ENCODE results near the gene SLFN12.
"Not testable (repeated sequence)": the region's sequence is repeated elsewhere in the genome, so short reads cannot be mapped to it uniquely, and the experiment has no call there.

The SLFN12 gene

DNA sequence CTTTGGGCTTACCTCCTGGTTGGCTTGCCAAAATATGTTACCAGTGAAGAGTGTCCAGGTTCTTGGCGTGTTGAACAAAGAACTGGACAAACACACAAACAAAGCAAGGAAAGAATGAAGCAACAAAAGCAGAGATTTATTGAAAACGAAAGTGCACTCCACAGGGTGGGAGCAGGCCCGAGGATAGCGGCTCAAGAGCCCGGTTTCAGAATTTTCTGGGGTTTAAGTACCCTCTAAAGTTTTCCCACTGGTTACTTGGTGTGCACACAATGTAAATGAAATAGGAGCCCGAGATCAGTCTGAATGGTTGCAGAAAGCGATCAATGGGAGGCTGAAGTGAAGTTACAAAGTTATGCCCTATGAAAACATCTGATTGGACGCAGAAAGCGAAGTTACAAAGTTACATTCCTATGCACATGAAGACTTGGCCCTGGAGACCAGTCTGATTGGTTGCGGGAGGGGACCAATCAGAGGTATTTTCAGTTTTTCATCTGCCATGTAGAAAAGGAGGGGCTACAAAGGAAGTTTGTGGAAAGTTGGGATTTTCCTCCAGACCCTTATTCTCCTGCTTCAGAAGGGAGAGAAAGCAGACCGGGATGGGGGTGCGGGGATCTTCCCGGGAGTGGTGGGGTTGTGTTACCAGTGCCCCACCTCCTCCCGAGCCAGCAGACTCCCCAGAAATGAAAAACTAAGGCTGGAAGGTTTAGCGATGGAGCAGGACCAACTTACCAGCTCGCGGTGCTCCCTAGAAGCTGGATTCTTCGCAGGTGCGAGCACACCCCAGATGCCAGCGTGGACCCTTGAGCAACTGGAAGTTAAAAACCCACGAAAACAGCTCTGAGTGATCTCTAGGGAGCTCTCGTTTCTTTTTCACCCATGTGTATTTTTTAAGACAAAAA lies at the start of gene SLFN12:
Gene SLFN12, minus strand, starts transcription at position 325 of the 899 bp plus-strand sequence. CDS start 9,472 bp downstream, outside the sequence.
- peak in 7 of 56 donors; percentile 7 to 29 (median 22) for DNase-seq

- DNase-seq = no peak
Measured at GRCh38 chr17:35479271-35479670, 47.0 kb upstream of the SLFN12 start.

DNA sequence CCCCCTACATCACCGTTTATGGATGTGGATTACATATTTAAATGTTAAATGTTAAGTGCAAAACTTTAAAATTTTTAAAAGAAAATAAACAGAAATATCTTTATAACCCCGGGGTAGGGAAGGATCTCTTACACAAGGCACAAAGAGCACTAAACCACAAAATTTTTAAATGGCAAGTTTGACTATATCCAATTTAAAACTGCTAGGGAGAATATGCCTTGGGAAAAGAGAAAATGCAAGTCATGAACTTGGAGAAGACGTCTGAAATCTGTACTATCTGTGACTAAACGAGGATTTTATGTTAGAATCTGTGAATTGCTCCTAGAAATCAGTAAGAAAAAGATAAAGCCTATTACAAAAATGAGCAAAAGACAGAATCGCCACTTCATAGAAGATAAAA lies 44.9 kb upstream of the SLFN12 start:
- no peak for DNase-seq

- no peak for DNase-seq
Measured at GRCh38 chr17:35476283-35476820, 44.1 kb upstream of the SLFN12 start.

DNA sequence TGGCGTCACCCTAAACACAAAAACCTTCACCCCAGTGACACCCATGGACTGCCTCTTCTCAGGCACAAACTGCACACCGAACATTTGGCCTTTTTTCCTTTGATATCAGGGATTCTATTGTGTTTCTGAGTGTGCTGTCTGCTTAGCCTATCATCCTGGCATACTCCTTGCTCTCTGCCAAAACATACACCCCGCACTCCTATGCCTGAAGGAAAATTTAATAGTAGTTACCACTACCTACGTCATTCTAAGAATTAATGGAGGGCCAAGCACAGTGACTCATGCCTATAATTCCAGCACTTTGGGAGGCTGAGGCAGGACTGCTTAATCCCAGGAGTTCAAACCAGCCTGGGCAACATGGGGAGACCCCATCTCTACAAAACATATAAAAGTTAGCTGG lies 36.2 kb upstream of the SLFN12 start:
- no peak for DNase-seq

GRCh38 chr17:35467824-35468223 lies 35.5 kb upstream of the SLFN12 start:
- DNase-seq = no peak

GRCh38 chr17:35460354-35460851 lies 28.1 kb upstream of the SLFN12 start:
- no peak for DNase-seq

- DNase-seq = not testable (repeated sequence)
Measured at GRCh38 chr17:35454035-35454434, 21.7 kb upstream of the SLFN12 start.

GRCh38 chr17:35453171-35453570 lies 20.9 kb upstream of the SLFN12 start:
- no peak for DNase-seq

GRCh38 chr17:35449371-35449931 lies 17.2 kb upstream of the SLFN12 start:
- no peak for DNase-seq

- DNase-seq = no peak
Measured at GRCh38 chr17:35448899-35449227, 16.6 kb upstream of the SLFN12 start.

DNA sequence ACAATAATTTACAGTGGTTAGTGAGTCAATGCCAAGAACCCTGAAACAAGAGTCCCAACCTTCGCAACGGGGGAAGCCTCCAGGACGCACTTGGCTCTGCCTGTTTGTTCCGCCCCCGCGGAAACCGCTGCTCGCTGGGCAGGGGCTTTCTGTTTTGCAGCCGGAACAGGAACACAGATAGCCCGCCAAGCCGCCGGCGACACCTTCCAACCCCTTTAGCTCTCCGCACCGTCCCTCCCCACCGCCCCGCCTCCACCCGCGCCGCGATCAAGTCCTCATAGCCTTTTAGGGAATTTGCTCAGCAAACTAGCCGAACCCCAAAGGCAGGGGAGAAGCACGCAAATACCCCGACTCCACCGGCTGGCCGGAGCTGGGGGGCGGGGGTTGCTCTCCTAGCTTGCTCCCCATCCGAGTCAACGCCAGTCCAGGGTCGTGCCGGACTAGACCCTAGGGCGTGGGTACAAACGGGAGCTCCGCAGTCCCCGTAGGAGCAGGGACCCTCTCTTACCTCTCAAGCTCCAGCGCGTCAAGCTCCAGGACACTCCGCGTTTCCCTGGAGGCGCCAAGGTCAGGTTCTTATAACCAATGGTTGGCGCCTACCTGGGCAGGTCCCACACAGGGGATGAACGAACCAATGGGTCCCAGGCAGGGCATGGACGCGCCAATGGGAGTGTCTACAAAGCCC lies 16.1 kb upstream of the SLFN12 start, which contains the start of gene SLFN13:
Gene SLFN13, minus strand, starts transcription at position 553 of the 685 bp plus-strand sequence. CDS start 3,086 bp downstream, outside the sequence.
- DNase-seq = peak in 4 of 56 donors; percentile 2 to 27 (median 9)

DNA sequence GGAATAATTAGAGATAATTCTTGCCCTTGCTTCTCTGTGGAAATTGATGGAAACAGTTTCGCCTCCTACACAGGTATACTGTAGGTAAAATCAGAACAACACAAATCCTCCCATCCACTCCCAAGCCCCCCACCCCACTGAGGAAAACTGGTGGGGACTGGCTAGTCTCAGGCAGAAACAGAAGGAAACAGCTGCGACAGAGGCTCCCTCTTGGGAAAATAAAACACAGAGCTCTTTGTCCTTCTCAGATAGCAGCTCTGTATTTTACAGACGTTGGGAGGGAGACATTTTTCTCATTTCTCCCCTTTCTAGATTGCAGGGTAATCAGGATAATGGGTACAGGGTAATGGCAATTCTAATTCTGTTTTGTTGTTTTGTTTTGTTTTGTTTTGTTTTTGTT lies 15.2 kb upstream of the SLFN12 start:
- DNase-seq = no peak

DNA sequence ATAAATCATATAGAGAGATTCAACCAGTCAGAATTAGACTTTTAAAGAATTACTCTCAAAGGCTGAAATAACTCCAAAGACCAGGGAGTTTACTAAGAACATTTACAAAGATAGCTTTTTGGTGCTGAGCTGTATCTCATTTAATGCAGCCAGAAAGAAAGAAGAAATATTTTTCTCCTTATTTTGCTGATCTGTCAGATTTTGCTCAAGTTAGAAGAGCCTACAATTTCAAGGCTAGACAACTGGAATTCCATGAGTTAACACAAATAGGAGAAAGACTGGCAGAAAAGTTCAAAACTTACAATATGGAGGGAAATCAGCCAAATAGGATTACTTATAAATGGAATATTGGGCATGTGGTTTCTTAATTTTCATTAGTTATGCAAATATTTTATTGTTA lies 6.1 kb upstream of the SLFN12 start:
- DNase-seq = no peak

DNA sequence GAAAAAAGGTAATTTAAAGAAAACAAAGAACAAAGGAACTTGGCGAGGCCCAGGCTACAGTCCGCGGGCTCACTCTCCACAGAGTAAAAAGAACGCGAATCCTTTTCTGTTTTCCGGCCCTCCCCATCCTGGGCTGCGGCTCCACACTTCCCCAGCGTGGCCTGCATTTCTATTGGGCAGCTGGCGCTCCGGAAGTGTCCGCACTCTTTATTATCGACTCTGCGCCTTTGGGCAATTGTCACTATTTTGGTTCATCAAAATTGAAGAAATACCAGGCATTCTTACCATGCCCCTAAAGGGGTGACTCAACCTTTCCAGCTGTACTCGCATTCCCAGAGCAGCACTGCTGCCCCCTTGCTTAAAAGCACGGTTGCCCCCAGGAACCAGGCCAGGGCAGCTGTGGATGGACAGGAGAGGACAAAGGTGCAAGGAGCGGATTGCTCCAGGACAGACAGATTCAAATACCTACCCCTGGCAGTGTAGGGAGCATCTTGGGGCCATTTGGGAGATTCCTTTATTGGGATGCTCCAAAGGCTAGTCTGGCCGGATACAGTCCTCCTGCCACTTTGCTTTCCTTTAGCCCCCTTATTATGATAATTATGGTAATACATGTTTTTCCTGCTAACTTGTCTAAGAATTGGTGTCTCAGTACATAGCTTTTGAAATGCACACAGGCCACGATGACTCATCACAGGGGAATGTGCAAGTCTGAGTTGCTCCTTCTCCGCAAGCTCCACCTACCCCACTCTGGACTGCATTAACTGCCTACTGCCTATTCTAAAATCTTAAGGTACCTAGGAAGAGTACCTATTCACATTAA lies 985 bp upstream of the SLFN12 start:
- DNase-seq = peak in 3 of 56 donors; percentile 1 to 10 (median 7)

DNA sequence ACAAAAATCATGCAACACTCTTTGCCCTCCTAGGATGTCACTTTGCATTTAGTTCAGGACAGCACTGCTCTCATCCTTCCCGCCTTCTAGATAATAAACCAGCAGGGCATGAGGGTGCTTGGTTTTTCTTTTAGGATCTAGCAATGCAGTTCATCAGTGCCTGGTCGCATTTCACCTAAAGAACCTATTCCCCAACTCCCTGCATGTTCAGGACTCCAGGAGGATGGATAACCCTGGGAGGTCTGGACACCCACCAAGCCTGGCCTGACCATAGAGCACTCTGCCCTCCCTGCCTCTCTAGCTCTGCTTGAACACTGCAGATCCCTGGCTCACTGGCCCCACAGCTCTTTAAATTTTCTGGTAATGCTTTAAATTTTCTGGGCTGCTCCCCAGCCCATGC lies 2.6 kb downstream of the SLFN12 start:
- DNase-seq = no peak

GRCh38 chr17:35428229-35428628 lies 4.1 kb downstream of the SLFN12 start:
- DNase-seq = no peak

DNA sequence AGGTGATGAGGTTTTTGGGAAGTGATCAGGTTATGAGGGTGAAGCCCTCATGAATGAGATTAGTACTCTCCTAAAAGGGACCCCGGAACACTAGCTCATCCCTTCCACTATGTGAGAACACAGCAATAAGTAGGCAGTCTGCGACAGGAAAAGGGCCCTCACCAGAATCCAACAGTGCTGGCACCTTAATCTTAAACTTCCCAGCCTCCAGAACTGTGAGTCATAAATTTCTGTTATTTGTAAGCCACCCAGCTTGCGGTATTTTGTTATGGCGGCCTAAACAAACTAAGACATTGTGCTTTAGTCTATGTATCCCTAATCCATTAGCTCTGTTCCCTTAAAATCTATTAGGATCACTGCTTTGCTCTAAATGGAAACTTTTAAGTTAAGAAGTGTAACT lies 8.5 kb downstream of the SLFN12 start:
- no peak for DNase-seq

- DNase-seq = not testable (repeated sequence)
Measured at GRCh38 chr17:35421069-35421468, 11.2 kb downstream of the SLFN12 start.

GRCh38 chr17:35416659-35417058 lies 15.6 kb downstream of the SLFN12 start:
- DNase-seq = no peak

DNA sequence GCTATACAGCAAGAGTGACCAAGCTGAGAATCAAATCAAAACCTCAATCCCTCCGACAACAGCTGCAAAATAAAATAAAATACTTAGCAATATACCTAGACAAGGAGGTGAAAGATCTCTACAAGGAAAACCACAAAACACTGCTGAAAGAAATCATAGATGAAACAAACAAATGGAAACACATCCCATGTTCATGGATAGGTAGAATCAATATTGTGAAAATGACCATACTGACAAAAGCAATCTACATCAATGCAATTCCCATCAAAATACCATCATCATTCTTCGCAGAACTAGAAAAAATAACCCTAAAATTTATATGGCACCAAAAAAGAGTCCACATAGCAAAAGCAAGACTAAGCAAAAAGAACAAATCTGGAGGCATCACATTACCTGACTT lies 17.6 kb downstream of the SLFN12 start:
- not testable (repeated sequence) for DNase-seq

Data from nucleus accumbens (tissue), 56 donors.